Smooth muscle cell (in vitro differentiated cells): ENCODE results near the gene C10orf53. TPM values are rescaled to one million over a fixed set of nuclear protein-coding genes. Genes with fewer than 3 reads are reported as not detected.

Source experiments
- DNase-seq: peaks from one replicate; lab custom pipeline; 2025; ENCODE audit not compliant: unreplicated experiment; lab: John Stamatoyannopoulos, UW
- H2AFZ ChIP-seq: fragments of 200-600 bp; sonication (generic); 2 replicates; pipeline ENCODE4 v1.6.0; 2016; ENCODE audit warnings: antibody characterized with exemption, low read depth, mild to moderate bottlenecking
- H3F3A ChIP-seq: fragments of 200-600 bp; sonication (generic); 2 replicates; pipeline ENCODE4 v1.6.0; 2017; ENCODE audit warnings: antibody characterized with exemption, low read depth
- H3K27ac ChIP-seq: fragments of 200-600 bp; sonication (generic); 2 replicates; pipeline ENCODE4 v1.5.1; 2016; ENCODE audit warnings: low read depth, mild to moderate bottlenecking
- H3K27me3 ChIP-seq: fragments of 200-600 bp; sonication (generic); 2 replicates; pipeline ENCODE4 v1.6.1; 2016; ENCODE audit warnings: low read depth, mild to moderate bottlenecking
- H3K36me3 ChIP-seq: fragments of 200-600 bp; sonication (generic); 2 replicates; pipeline ENCODE4 v1.5.1; 2016; ENCODE audit warnings: low read depth
- H3K4me1 ChIP-seq: fragments of 200-600 bp; sonication (generic); 2 replicates; pipeline ENCODE4 v1.5.1; 2016; ENCODE audit warnings: low read depth
- H3K4me2 ChIP-seq: fragments of 200-600 bp; sonication (generic); 2 replicates; pipeline ENCODE4 v1.6.0; 2016; ENCODE audit warnings: mild to moderate bottlenecking
- H3K4me3 ChIP-seq: fragments of 200-600 bp; sonication (generic); 2 replicates; pipeline ENCODE4 v1.5.1; 2016; ENCODE audit warnings: mild to moderate bottlenecking
- H3K79me2 ChIP-seq: fragments of 200-600 bp; sonication (generic); 2 replicates; pipeline ENCODE4 v1.6.0; 2016; ENCODE audit warnings: low read depth, mild to moderate bottlenecking
- H3K9ac ChIP-seq: fragments of 200-600 bp; sonication (generic); 2 replicates; pipeline ENCODE4 v1.6.0; 2016; ENCODE audit warnings: low read depth
- H3K9me3 ChIP-seq: fragments of 200-600 bp; sonication (generic); replicated peaks from 2 replicates; pipeline ENCODE4 v1.5.1; 2016; ENCODE audit warnings: low read depth
- H4K20me1 ChIP-seq: fragments of 200-600 bp; sonication (generic); 2 replicates; pipeline ENCODE4 v1.6.0; 2016; ENCODE audit warnings: low read depth
- WGBS: methylation state at CpG from one replicate; pipeline ENCODE4 v1.1.7; 2016; ENCODE audit warnings: low lambda C conversion rate; 5-methylcytosine and 5-hydroxymethylcytosine counted together
- polyA plus RNA-seq: library from polyadenylated mRNA; unstranded; fragments of >200 nt; fragmentation: Nextera tagmentation; extraction: Ambion mirVana; gene quantifications from 2 replicates; pipeline ENCODE4 v1.2.1, GENCODE V29; 2016
- total RNA-seq: library from RNA; depleted of rRNA; stranded (reverse); fragments of >200 nt; gene quantifications from 2 replicates; pipeline ENCODE4 v1.2.3, GENCODE V29; 2014
- TF ChIP-seq, protein P1 (sequence below): fragments of 200-600 bp; sonication (generic); IDR thresholded peaks from 2 replicates; pipeline ENCODE4 v1.5.1; 2017; ENCODE audit warnings: borderline replicate concordance, mild to moderate bottlenecking, antibody characterized with exemption; ENCODE audit not compliant: insufficient read depth, poor library complexity, severe bottlenecking

Gene C10orf53
- total and polyA plus RNA-seq, 2 experiments from 2014 or later, result not detected

DNA sequence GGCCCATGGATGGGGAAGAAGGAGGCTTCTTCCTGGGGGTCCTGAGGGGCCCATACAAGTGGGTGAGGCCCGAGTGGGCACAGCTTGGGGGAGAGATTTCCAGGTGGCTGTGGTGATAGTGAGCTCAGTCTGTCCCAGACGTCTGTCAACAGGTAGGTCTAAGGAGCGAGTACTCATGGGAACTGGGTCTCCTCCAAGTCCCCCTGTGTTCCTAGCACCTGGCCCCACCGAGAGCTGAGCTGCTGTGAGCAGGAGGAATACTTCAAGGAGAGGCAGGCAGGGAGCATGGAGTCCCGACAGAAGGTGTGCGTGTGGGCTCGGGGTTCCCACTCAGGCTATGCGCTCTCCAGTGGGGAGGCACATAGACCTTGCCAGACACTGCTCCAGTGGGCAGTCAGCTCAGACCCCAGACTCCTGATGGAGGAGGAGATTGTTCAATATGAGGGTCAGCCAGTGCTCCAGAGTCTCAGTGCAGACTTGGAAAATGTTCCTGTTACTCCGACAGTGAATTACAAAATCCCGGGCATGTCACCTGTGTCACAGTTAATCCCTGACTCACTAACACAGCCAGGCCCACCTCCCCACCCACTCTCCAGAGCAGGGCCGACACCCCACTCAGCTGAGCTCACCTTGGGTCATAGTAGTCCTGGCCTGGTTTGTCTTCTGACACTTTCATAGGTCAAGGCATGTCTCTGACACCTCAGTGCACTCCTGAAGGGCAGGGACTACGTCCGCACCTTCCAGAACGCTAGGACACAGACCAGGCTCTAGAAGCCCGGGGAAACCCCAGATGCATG lies 28.2 kb upstream of the C10orf53 start:
- Histone ChIP-seq H4K20me1 (no peaks in the 10 kb centered on the region), H3K9me3 (no peaks in the 10 kb centered on the region), H3K36me3 (no peaks in the 10 kb centered on the region), H3K27me3 (no peaks in the 10 kb centered on the region), H3K4me3 (no peak overlapping the region), H3K9ac (no peak overlapping the region), H3K27ac (no peak overlapping the region), H3F3A (no peaks in the 10 kb centered on the region), H3K79me2 (no peaks in the 10 kb centered on the region), H3K4me1 (no peaks in the 10 kb centered on the region), H3K4me2 (no peak overlapping the region), H2AFZ (no peak overlapping the region)
- TF ChIP-seq, protein P1, sequence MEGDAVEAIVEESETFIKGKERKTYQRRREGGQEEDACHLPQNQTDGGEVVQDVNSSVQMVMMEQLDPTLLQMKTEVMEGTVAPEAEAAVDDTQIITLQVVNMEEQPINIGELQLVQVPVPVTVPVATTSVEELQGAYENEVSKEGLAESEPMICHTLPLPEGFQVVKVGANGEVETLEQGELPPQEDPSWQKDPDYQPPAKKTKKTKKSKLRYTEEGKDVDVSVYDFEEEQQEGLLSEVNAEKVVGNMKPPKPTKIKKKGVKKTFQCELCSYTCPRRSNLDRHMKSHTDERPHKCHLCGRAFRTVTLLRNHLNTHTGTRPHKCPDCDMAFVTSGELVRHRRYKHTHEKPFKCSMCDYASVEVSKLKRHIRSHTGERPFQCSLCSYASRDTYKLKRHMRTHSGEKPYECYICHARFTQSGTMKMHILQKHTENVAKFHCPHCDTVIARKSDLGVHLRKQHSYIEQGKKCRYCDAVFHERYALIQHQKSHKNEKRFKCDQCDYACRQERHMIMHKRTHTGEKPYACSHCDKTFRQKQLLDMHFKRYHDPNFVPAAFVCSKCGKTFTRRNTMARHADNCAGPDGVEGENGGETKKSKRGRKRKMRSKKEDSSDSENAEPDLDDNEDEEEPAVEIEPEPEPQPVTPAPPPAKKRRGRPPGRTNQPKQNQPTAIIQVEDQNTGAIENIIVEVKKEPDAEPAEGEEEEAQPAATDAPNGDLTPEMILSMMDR, result no peak
- 89% methylated on average over 15 of the region's 15 CpGs for WGBS
- DNase-seq, result no peak

DNA sequence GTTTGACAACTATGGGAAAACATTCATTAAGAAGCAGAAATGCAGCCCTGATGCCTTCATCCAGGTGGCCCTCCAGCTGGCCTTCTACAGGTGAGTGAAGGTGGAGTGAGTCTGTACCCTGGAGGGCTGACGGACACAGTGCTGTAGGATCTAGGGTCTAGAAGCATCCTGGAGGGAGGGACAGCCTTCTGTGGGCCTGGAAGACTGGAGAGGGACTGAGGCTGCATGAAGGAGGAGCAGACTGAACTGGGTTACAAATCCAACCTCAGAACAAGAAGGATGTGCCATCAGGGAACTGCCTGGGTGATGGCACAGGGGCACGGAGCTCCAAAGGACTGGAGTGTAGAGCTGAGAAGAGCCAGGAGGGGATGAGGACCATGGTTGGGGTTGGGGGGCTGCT lies 27.5 kb upstream of the C10orf53 start:
- Histone ChIP-seq H3K9ac (no peak overlapping the region), H3K79me2 (no peaks in the 10 kb centered on the region), H3K9me3 (no peaks in the 10 kb centered on the region), H3K36me3 (no peaks in the 10 kb centered on the region), H3F3A (no peaks in the 10 kb centered on the region), H3K4me3 (no peak overlapping the region), H3K4me2 (no peak overlapping the region), H2AFZ (no peak overlapping the region), H4K20me1 (no peaks in the 10 kb centered on the region), H3K27me3 (no peaks in the 10 kb centered on the region), H3K27ac (no peak overlapping the region), H3K4me1 (no peaks in the 10 kb centered on the region)
- 94% methylated on average over 2 of the region's 2 CpGs for WGBS
- TF ChIP-seq, protein P1, result no peak
- no peak for DNase-seq

DNA sequence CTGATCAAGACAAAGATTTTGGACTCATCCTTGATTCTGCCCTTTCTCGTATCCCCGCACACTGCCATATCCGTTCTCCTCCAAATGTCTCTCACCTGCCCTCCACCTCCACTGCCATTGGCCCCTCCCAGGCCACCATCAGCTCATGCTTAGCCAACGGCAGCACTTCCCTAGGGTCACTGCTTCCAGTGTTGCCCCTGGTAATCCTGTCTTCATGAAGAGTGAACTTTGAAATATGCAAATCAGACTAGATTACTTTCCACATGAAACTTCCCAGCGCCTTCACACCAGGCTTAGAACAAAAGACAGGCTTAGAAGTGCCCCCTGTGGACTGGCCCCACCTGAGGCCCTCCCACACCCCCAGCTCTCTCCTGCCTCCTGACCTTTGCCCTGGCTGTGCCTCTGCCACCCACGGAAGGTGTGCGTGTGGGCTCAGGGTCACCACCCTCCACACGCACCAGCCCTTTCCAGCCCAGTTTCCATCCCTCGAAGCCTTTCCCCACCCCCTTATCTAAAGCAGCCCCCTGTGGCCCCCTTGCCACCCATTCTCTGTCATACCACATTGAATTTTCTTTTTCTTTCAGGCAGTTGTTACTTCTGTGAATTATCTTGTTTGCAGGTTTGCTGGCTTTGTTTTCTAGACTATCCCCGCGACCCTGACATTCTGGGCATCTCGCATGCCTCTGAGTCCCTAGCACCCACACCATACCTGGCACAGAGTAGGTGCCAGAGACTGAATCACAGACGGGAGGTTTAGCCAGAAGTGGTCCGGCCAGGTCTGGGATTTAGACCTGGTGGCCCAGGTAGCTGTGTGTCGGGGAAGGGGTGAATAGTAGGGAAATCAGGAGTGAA lies 26.8 kb upstream of the C10orf53 start:
- TF ChIP-seq, protein P1, result no peak
- Histone ChIP-seq H3K36me3 (no peaks in the 10 kb centered on the region), H3K4me3 (no peak overlapping the region), H3K4me2 (no peak overlapping the region), H2AFZ (no peak overlapping the region), H3K27ac (no peak overlapping the region), H3K9me3 (no peaks in the 10 kb centered on the region), H3K4me1 (no peaks in the 10 kb centered on the region), H3F3A (no peaks in the 10 kb centered on the region), H4K20me1 (no peaks in the 10 kb centered on the region), H3K27me3 (no peaks in the 10 kb centered on the region), H3K79me2 (no peaks in the 10 kb centered on the region), H3K9ac (no peak overlapping the region)
- WGBS, result 85% methylated on average over 15 of the region's 15 CpGs
- no peak for DNase-seq
